C4-2B (cell line): Measurements from ENCODE around the gene PDPN.

Source experiments
- H3K27ac ChIP-seq: fragments of 450-650 bp; 2 replicates; pipeline ENCODE4 v1.5.1; 2017
- CTCF ChIP-seq: fragments of 450-650 bp; conservative IDR thresholded peaks from 2 replicates; pipeline ENCODE4 v1.5.1; 2017; ENCODE audit warnings: mild to moderate bottlenecking
- ZFX ChIP-seq: fragments of 450-650 bp; IDR thresholded peaks from 2 replicates; pipeline ENCODE4 v1.6.1; 2017

The PDPN gene

GRCh38 chr1:13628218-13628617 is 44.6 kb downstream of the PDPN start:
- H3K27ac ChIP-seq: no peak overlapping the region
- TF ChIP-seq CTCF: no peak
- no peak for TF ChIP-seq ZFX

- TF ChIP-seq ZFX: no peak
- no peak for TF ChIP-seq CTCF
- no peak overlapping the region for H3K27ac ChIP-seq
Observed at GRCh38 chr1:13628711-13629110, 45.1 kb downstream of the PDPN start.

- H3K27ac ChIP-seq: no peak overlapping the region
- TF ChIP-seq ZFX (no peak), CTCF (no peak)
Observed at GRCh38 chr1:13642306-13643004, 58.8 kb downstream of the PDPN start.

- H3K27ac ChIP-seq: no peak overlapping the region
- TF ChIP-seq CTCF: no peak
- TF ChIP-seq ZFX: no peak
Observed at GRCh38 chr1:13643017-13643416, 59.4 kb downstream of the PDPN start.

- TF ChIP-seq CTCF: no peak
- no peak for TF ChIP-seq ZFX
- no peak overlapping the region for H3K27ac ChIP-seq
Observed at GRCh38 chr1:13646521-13646920, 62.9 kb downstream of the PDPN start.

- TF ChIP-seq CTCF (no peak), ZFX (no peak)
- no peak overlapping the region for H3K27ac ChIP-seq
Observed at GRCh38 chr1:13651279-13651678, 67.6 kb downstream of the PDPN start.

GRCh38 chr1:13652238-13652637 is 68.6 kb downstream of the PDPN start:
- H3K27ac ChIP-seq: no peak overlapping the region
- TF ChIP-seq ZFX (no peak), CTCF (no peak)
